HK-2 (cell line): ENCODE measurements around the gene SORT1.
"Not testable (repeated sequence)": the region's sequence is repeated elsewhere in the genome, so short reads cannot be mapped to it uniquely, and the experiment has no call there.

Source experiments
- DNase-seq: peaks from one replicate; pipeline ENCODE4 v3.0.0-alpha.2; 2018; ENCODE audit not compliant: unreplicated experiment

The SORT1 gene

GRCh38 chr1:109379907-109380306, 17.8 kb downstream of the SORT1 start:
- no peak for DNase-seq

- no peak for DNase-seq
Observed at GRCh38 chr1:109379422-109379821, 18.3 kb downstream of the SORT1 start.

- DNase-seq: no peak
Observed at GRCh38 chr1:109377698-109378097, 20.0 kb downstream of the SORT1 start.

- DNase-seq: not testable (repeated sequence)
Observed at GRCh38 chr1:109373696-109374095, 24.0 kb downstream of the SORT1 start.

- DNase-seq: no peak
Observed at GRCh38 chr1:109373126-109373525, 24.6 kb downstream of the SORT1 start.

GRCh38 chr1:109372281-109372680, 25.4 kb downstream of the SORT1 start:
- DNase-seq: no peak

GRCh38 chr1:109371341-109371739, 26.4 kb downstream of the SORT1 start:
- DNase-seq: peak; percentile 39

GRCh38 chr1:109370712-109371340, 26.9 kb downstream of the SORT1 start:
- DNase-seq: peak; percentile 41

- DNase-seq: no peak
Observed at GRCh38 chr1:109369167-109369746, 28.5 kb downstream of the SORT1 start.

GRCh38 chr1:109368464-109368863, 29.3 kb downstream of the SORT1 start:
- no peak for DNase-seq

- no peak for DNase-seq
Observed at GRCh38 chr1:109367626-109368025, 30.1 kb downstream of the SORT1 start.

- no peak for DNase-seq
Observed at GRCh38 chr1:109365642-109366204, 32.0 kb downstream of the SORT1 start.

GRCh38 chr1:109361649-109362048, 36.1 kb downstream of the SORT1 start:
- DNase-seq: no peak

- DNase-seq: no peak
Observed at GRCh38 chr1:109361069-109361468, 36.6 kb downstream of the SORT1 start.

GRCh38 chr1:109357616-109358015, 40.1 kb downstream of the SORT1 start:
- DNase-seq: no peak

- DNase-seq: no peak
Observed at GRCh38 chr1:109356915-109357314, 40.8 kb downstream of the SORT1 start.

GRCh38 chr1:109356505-109356904, 41.2 kb downstream of the SORT1 start:
- DNase-seq: no peak

GRCh38 chr1:109354929-109355328, 42.8 kb downstream of the SORT1 start:
- no peak for DNase-seq

- no peak for DNase-seq
Observed at GRCh38 chr1:109351457-109351856, 46.3 kb downstream of the SORT1 start.

- DNase-seq: no peak
Observed at GRCh38 chr1:109350655-109351054, 47.1 kb downstream of the SORT1 start.

GRCh38 chr1:109350182-109350581, 47.5 kb downstream of the SORT1 start:
- DNase-seq: no peak

- DNase-seq: no peak
Observed at GRCh38 chr1:109347511-109347910, 50.2 kb downstream of the SORT1 start.
